Measurements from ENCODE around the gene ACSBG1. TPM values are rescaled to one million over a fixed set of nuclear protein-coding genes. Genes with fewer than 3 reads are reported as not detected.

The ACSBG1 gene
- total RNA-seq, 1 experiment from 2014 or later, result 1.2 TPM

GRCh38 chr15:78127882-78128281 is 106.5 kb downstream of the ACSBG1 start:
- peaks cover 5% of the 10 kb centered on the region; the same call in 1 of the 2 replicates for H3F3A ChIP-seq (ENCODE audit: insufficient read depth, low read depth)
- no peak overlapping the region for H3K4me2 ChIP-seq
- intact Hi-C loops (cut with micrococcal nuclease; ENCODE audit: unreplicated experiment), result no loop called here
- no peak overlapping the region for H3K27ac ChIP-seq
- H3K79me2 ChIP-seq (ENCODE audit: low read depth), result no peaks in the 10 kb centered on the region
- H3K27me3 ChIP-seq (ENCODE audit: insufficient read depth, low read depth), result no peaks in the 10 kb centered on the region
- H3K9me3 ChIP-seq (ENCODE audit: insufficient read depth, low read depth), result no peaks in the 10 kb centered on the region
- ChIA-PET CTCF (no interaction called here), POLR2A (ENCODE audit: unreplicated experiment) (interaction anchor here (0.6 kb wide), 1 partner anchor 80 kb away, joined by 7 read pairs; no protein-coding TSS in a partner anchor)
- peaks cover 18% of the 10 kb centered on the region for H3K4me1 ChIP-seq (replicated peaks; ENCODE audit: insufficient read depth)
- no peak for TF ChIP-seq EZH2 (IDR thresholded peaks at IDR 0.05; ENCODE audit: low read depth)
- TF ChIP-seq, protein P1, sequence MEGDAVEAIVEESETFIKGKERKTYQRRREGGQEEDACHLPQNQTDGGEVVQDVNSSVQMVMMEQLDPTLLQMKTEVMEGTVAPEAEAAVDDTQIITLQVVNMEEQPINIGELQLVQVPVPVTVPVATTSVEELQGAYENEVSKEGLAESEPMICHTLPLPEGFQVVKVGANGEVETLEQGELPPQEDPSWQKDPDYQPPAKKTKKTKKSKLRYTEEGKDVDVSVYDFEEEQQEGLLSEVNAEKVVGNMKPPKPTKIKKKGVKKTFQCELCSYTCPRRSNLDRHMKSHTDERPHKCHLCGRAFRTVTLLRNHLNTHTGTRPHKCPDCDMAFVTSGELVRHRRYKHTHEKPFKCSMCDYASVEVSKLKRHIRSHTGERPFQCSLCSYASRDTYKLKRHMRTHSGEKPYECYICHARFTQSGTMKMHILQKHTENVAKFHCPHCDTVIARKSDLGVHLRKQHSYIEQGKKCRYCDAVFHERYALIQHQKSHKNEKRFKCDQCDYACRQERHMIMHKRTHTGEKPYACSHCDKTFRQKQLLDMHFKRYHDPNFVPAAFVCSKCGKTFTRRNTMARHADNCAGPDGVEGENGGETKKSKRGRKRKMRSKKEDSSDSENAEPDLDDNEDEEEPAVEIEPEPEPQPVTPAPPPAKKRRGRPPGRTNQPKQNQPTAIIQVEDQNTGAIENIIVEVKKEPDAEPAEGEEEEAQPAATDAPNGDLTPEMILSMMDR (conservative IDR thresholded peaks at IDR 0.05), result no peak
- H4K20me1 ChIP-seq (ENCODE audit: insufficient read depth), result no peaks in the 10 kb centered on the region
- H3K9me2 ChIP-seq (ENCODE audit: insufficient read depth), result no peaks in the 10 kb centered on the region
- H3K4me3 ChIP-seq, result no peak overlapping the region
- no peaks in the 10 kb centered on the region for H3K36me3 ChIP-seq (ENCODE audit: low read depth)
- H2AFZ ChIP-seq, result no peak overlapping the region
- DNase-seq, result no peak
- BruUV-seq (replicated peaks), result no TSS peak

DNA sequence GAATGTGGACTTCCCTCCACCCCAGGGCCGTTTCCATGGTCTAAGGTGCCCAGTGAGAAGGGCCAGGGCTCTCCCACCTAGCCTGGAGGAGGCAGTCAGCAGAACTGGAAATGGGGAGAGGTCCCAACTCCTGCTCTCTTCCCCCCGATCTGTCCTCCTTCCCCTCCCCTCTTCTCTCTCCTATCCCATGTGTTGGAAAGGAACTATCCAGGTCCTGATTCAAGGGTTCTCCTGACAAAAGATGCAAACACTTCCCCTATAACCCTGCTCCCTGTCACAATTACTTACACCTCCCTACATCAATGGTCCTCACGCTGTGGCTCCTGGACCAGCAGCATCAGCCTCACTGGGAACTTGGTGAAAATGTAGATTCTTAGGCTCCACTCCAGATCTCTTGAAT is 109.1 kb downstream of the ACSBG1 start:
- no peak for DNase-seq
- no peak for TF ChIP-seq EZH2 (IDR thresholded peaks at IDR 0.05; ENCODE audit: low read depth)
- TF ChIP-seq, protein P1 (conservative IDR thresholded peaks at IDR 0.05), result no peak
- no peaks in the 10 kb centered on the region for H3K79me2 ChIP-seq (ENCODE audit: low read depth)
- H3K4me1 ChIP-seq (replicated peaks; ENCODE audit: insufficient read depth), result 0 out of 2 replicates have a peak, but pooled peaks cover 6% of the 10 kb centered on the region
- ChIA-PET CTCF (no interaction called here), POLR2A (ENCODE audit: unreplicated experiment) (interaction anchor here (0.7 kb wide), 1 partner anchor 158 kb away, joined by 3 read pairs; no protein-coding TSS in a partner anchor)
- H4K20me1 ChIP-seq (ENCODE audit: insufficient read depth), result no peaks in the 10 kb centered on the region
- H3K9me3 ChIP-seq (ENCODE audit: insufficient read depth, low read depth), result no peaks in the 10 kb centered on the region
- no peak overlapping the region for H2AFZ ChIP-seq
- intact Hi-C loops (cut with micrococcal nuclease; ENCODE audit: unreplicated experiment), result no loop called here
- H3K4me2 ChIP-seq, result no peak overlapping the region
- H3K27me3 ChIP-seq (ENCODE audit: insufficient read depth, low read depth), result no peaks in the 10 kb centered on the region
- H3K4me3 ChIP-seq, result no peak overlapping the region
- H3F3A ChIP-seq (ENCODE audit: insufficient read depth, low read depth), result no peaks in the 10 kb centered on the region
- H3K36me3 ChIP-seq (ENCODE audit: low read depth), result no peaks in the 10 kb centered on the region
- no peaks in the 10 kb centered on the region for H3K9me2 ChIP-seq (ENCODE audit: insufficient read depth)
- H3K27ac ChIP-seq, result no peak overlapping the region
- no TSS peak for BruUV-seq (replicated peaks)

GRCh38 chr15:78120523-78120922 is 113.8 kb downstream of the ACSBG1 start:
- TF ChIP-seq, protein P1 (conservative IDR thresholded peaks at IDR 0.05), result no peak
- TF ChIP-seq EZH2 (IDR thresholded peaks at IDR 0.05; ENCODE audit: low read depth), result no peak
- DNase-seq, result no peak
- H2AFZ ChIP-seq, result no peak overlapping the region

More at GRCh38 chr15:78120523-78120922, 113.8 kb downstream of the ACSBG1 start:
- Histone ChIP-seq H3K4me2 (no peak overlapping the region), H3K4me1 (replicated peaks; ENCODE audit: insufficient read depth) (no peaks in the 10 kb centered on the region), H3K27ac (no peak overlapping the region), H3K36me3 (ENCODE audit: low read depth) (no peaks in the 10 kb centered on the region), H3K27me3 (ENCODE audit: insufficient read depth, low read depth) (no peaks in the 10 kb centered on the region), H3F3A (ENCODE audit: insufficient read depth, low read depth) (peaks cover 3% of the 10 kb centered on the region), H3K9me2 (ENCODE audit: insufficient read depth) (no peaks in the 10 kb centered on the region), H4K20me1 (ENCODE audit: insufficient read depth) (no peaks in the 10 kb centered on the region), H3K79me2 (ENCODE audit: low read depth) (no peaks in the 10 kb centered on the region), H3K4me3 (no peak overlapping the region), H3K9me3 (ENCODE audit: insufficient read depth, low read depth) (no peaks in the 10 kb centered on the region)
- no TSS peak for BruUV-seq (replicated peaks)
- intact Hi-C loops (cut with micrococcal nuclease; ENCODE audit: unreplicated experiment), result no loop called here
- CTCF ChIA-PET, result interaction anchor here (0.6 kb wide), 1 partner anchor 10 kb away, joined by 4 read pairs; no protein-coding TSS in a partner anchor
- POLR2A ChIA-PET (ENCODE audit: unreplicated experiment), result no interaction called here

Other genes with a start within 250 kb of the ACSBG1 start
- gene TBC1D2B, start 156.9 kb downstream of the ACSBG1 start, total RNA-seq (2021), result 27.7 and 28.3 TPM in 2 replicates
- gene SH2D7, start 142.0 kb downstream of the ACSBG1 start, total RNA-seq (2021), result not detected in 2 replicates
- 5.6 and 5.8 TPM in 2 replicates for gene CIB2, start 103.1 kb downstream of the ACSBG1 start, total RNA-seq (2021)
- gene IDH3A, start 85.2 kb downstream of the ACSBG1 start, total RNA-seq (2021), result 64.8 and 67.8 TPM in 2 replicates
- gene DNAJA4, start 30.0 kb upstream of the ACSBG1 start, total RNA-seq (2021), result 0.33 and 0.35 TPM in 2 replicates
- gene SKIC8, start 65.0 kb upstream of the ACSBG1 start, total RNA-seq (2021), result 44.5 and 47.7 TPM in 2 replicates
- gene CRABP1, start 105.8 kb upstream of the ACSBG1 start, total RNA-seq (2021), result not detected in 2 replicates
- gene IREB2, start 203.7 kb upstream of the ACSBG1 start, total RNA-seq (2021), result 48.8 and 49.0 TPM in 2 replicates

Measured in PC-9 (cell line).